CD4-positive, alpha-beta T cell treated with Interleukin-15 for 4 hours (primary cell): ENCODE results near the gene EMP2.
"Not testable (repeated sequence)": the region's sequence is repeated elsewhere in the genome, so short reads cannot be mapped to it uniquely, and the experiment has no call there.

ENCODE experiments used
- DNase-seq: peaks from one replicate; pipeline ENCODE4 v3.0.0-alpha.2; 2020; ENCODE audit warnings: low spot score

The EMP2 gene

GRCh38 chr16:10521681-10522274 lies 58.6 kb downstream of the EMP2 start:
- peak; percentile 42 for DNase-seq

GRCh38 chr16:10520869-10521578 lies 59.4 kb downstream of the EMP2 start:
- no peak for DNase-seq

- no peak for DNase-seq
Measured at GRCh38 chr16:10519929-10520868, 60.2 kb downstream of the EMP2 start.

GRCh38 chr16:10519297-10519696 lies 61.1 kb downstream of the EMP2 start:
- no peak for DNase-seq

GRCh38 chr16:10518479-10519041 lies 61.8 kb downstream of the EMP2 start:
- DNase-seq, result no peak

- no peak for DNase-seq
Measured at GRCh38 chr16:10517868-10518267, 62.5 kb downstream of the EMP2 start.

GRCh38 chr16:10514369-10515055 lies 65.9 kb downstream of the EMP2 start:
- peak; percentile 45 for DNase-seq

GRCh38 chr16:10511829-10512228 lies 68.6 kb downstream of the EMP2 start:
- no peak for DNase-seq

- no peak for DNase-seq
Measured at GRCh38 chr16:10510279-10510678, 70.1 kb downstream of the EMP2 start.

- DNase-seq, result peak; percentile 71
Measured at GRCh38 chr16:10509534-10510025, 70.8 kb downstream of the EMP2 start.

- DNase-seq, result not testable (repeated sequence)
Measured at GRCh38 chr16:10505286-10505685, 75.1 kb downstream of the EMP2 start.

GRCh38 chr16:10504404-10504885 lies 76.0 kb downstream of the EMP2 start:
- DNase-seq, result no peak

- DNase-seq, result no peak
Measured at GRCh38 chr16:10502776-10503175, 77.6 kb downstream of the EMP2 start.

GRCh38 chr16:10501016-10501607 lies 79.3 kb downstream of the EMP2 start:
- no peak for DNase-seq

- no peak for DNase-seq
Measured at GRCh38 chr16:10500582-10500981, 79.8 kb downstream of the EMP2 start.

GRCh38 chr16:10497132-10498101 lies 83.0 kb downstream of the EMP2 start:
- DNase-seq, result no peak

- DNase-seq, result no peak
Measured at GRCh38 chr16:10495031-10495345, 85.4 kb downstream of the EMP2 start.

- DNase-seq, result no peak
Measured at GRCh38 chr16:10494343-10495030, 85.9 kb downstream of the EMP2 start.

- DNase-seq, result no peak
Measured at GRCh38 chr16:10493276-10493675, 87.1 kb downstream of the EMP2 start.
